ENCODE results near the gene SIRT2.

DNA sequence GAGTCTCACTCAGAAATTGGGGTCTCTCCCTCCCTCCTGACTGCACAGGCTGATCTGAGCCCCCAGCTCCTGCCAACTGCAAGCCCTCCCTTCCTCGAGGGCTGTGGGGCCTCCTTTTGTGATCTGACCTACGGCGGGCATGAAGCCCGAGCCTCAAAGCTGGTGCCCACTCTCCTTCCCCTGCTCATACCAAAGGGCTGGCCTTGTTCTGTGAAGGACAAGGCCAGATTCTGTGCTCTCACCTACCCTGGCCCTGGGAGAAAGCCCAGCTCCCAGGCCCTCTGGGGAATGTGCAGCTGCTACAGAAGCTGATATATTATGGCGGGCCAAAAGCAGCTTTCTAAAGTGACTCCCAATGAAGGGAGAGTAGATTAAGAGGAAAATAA, 58.8 kb downstream of the SIRT2 start:
- TF ChIP-seq BHLHE40 (IDR thresholded peaks at IDR 0.05; ENCODE audit: borderline replicate concordance) (no peak), L3MBTL2 (conservative IDR thresholded peaks at IDR 0.05) (no peak), FOXM1 (IDR thresholded peaks at IDR 0.05; ENCODE audit: borderline replicate concordance) (no peak), ELF4 (IDR thresholded peaks at IDR 0.05) (no peak), SUZ12 (IDR thresholded peaks at IDR 0.05) (no peak), FOXA1 (IDR thresholded peaks at IDR 0.05) (no peak), TARDBP (IDR thresholded peaks at IDR 0.05) (no peak), LEF1 (IDR thresholded peaks at IDR 0.05; ENCODE audit: borderline replicate concordance) (no peak), FOXK2 (IDR thresholded peaks at IDR 0.05) (no peak), HDGF (IDR thresholded peaks at IDR 0.05; ENCODE audit: borderline replicate concordance) (no peak)
- TF ChIP-seq, protein P1, sequence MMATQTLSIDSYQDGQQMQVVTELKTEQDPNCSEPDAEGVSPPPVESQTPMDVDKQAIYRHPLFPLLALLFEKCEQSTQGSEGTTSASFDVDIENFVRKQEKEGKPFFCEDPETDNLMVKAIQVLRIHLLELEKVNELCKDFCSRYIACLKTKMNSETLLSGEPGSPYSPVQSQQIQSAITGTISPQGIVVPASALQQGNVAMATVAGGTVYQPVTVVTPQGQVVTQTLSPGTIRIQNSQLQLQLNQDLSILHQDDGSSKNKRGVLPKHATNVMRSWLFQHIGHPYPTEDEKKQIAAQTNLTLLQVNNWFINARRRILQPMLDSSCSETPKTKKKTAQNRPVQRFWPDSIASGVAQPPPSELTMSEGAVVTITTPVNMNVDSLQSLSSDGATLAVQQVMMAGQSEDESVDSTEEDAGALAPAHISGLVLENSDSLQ (IDR thresholded peaks at IDR 0.05) = no peak

Measured in HEK293T (cell line).